Upper lobe of left lung (tissue), 4 donors: ENCODE measurements around the gene CTR9.

ENCODE experiments used
- CTCF ChIP-seq, 6 experiments: fragments of 450-650 bp in 4 of 6; fragments of 200-600 bp in 2 of 6; sonication (generic) in 2 of 6; IDR thresholded peaks; one replicate each; pipeline ENCODE4 v1.5.1; 2016 to 2019; ENCODE audit warnings: antibody characterized with exemption in 6 of 6
- EP300 ChIP-seq, 4 donors: sonication (generic); formaldehyde crosslinking; IDR thresholded peaks; one replicate each; pipeline ENCODE4 v1.5.1; 2017; ENCODE audit warnings: antibody characterized with exemption in 4 of 4, control low read depth in 2 of 4
- POLR2AphosphoS5 ChIP-seq, 2 donors: sonication (generic); formaldehyde crosslinking; IDR thresholded peaks; one replicate each; pipeline ENCODE4 v1.5.1; 2017; ENCODE audit warnings: antibody characterized with exemption in 2 of 2

GRCh38 chr11:10742460-10743208 is 8.4 kb upstream of the CTR9 start:
- TF ChIP-seq CTCF (IDR thresholded peaks at IDR 0.05): no peak
- no peak for TF ChIP-seq EP300 (IDR thresholded peaks at IDR 0.05)
- TF ChIP-seq POLR2AphosphoS5 (IDR thresholded peaks at IDR 0.05): no peak
